ENCODE results near the gene IL1R2.

- TF ChIP-seq CTCF (IDR thresholded peaks at IDR 0.05; ENCODE audit: low read depth, low read length, poor library complexity, severe bottlenecking) = no peak
- no peak for TF ChIP-seq EZH2phosphoT487 (IDR thresholded peaks at IDR 0.05; ENCODE audit: borderline replicate concordance, low read length)
Measured at GRCh38 chr2:102037681-102038080, 45.9 kb downstream of the IL1R2 start.
